Measurements from ENCODE around the gene VGLL3.

VGLL3 gene

GRCh38 chr3:86989611-86990010 lies 1.3 kb downstream of the VGLL3 start:
- TF ChIP-seq CTCF (IDR thresholded peaks at IDR 0.05; ENCODE audit: poor library complexity, severe bottlenecking) = no peak
- H3K4me3 ChIP-seq (ENCODE audit: severe bottlenecking) = no peak overlapping the region
- no peak overlapping the region for H3K27ac ChIP-seq (ENCODE audit: poor library complexity, severe bottlenecking)
- H3K27me3 ChIP-seq (ENCODE audit: insufficient read depth, poor library complexity, severe bottlenecking) = no peaks in the 10 kb centered on the region
- no peak for ATAC-seq (ENCODE audit: low read depth)
- peaks cover 29% of the 10 kb centered on the region for H3K4me1 ChIP-seq (ENCODE audit: insufficient read depth, poor library complexity, severe bottlenecking)
- no peaks in the 10 kb centered on the region for H3K9me3 ChIP-seq (ENCODE audit: severe bottlenecking)
- no peak for DNase-seq (ENCODE audit: low spot score)
- H3K36me3 ChIP-seq (ENCODE audit: low read depth) = no peaks in the 10 kb centered on the region

DNA sequence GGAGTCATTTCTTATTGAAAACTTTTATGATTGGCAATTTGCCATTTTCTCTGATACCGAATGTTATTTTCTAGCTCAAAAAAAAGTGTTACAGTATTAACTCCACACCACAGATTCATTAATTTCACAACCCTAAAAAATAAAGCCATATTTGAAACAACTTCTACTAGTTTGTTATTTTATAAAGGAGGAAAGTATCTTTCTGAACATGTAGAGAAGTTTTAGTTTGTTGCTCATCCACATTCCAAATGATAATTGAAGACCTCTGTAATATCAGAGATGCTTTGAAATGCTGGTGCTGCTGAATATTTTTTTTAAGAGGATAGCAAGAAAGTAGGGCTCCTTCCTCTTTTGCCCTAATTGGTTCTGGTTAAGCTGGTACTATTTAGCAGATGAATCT lies 1.9 kb downstream of the VGLL3 start:
- DNase-seq (ENCODE audit: low spot score) (no peak), ATAC-seq (ENCODE audit: low read depth) (no peak)
- Histone ChIP-seq H3K36me3 (ENCODE audit: low read depth) (no peaks in the 10 kb centered on the region), H3K4me3 (ENCODE audit: severe bottlenecking) (no peak overlapping the region), H3K27me3 (ENCODE audit: insufficient read depth, poor library complexity, severe bottlenecking) (no peaks in the 10 kb centered on the region), H3K27ac (ENCODE audit: poor library complexity, severe bottlenecking) (no peak overlapping the region), H3K9me3 (ENCODE audit: severe bottlenecking) (no peaks in the 10 kb centered on the region), H3K4me1 (ENCODE audit: insufficient read depth, poor library complexity, severe bottlenecking) (peaks cover 29% of the 10 kb centered on the region)
- no peak for TF ChIP-seq CTCF (IDR thresholded peaks at IDR 0.05; ENCODE audit: poor library complexity, severe bottlenecking)

DNA sequence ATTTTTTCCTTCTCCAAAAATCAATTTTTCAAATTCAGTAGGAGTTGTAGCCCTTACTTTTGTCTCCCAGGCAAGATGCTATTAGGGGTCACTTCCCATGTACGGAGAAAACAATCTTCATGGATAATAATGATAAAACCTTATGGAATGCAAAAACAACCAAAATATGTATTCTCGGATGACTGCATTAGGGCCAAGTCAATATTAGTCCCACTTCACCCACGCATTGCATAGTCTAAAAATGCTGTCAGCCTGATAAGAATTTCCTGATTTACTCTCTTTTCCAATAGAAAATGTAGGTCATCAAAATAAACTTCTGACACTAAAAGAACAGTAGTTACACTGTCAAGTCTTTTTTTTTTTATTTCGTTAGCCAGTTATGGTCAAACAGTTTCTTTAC lies 2.7 kb downstream of the VGLL3 start:
- H3K4me3 ChIP-seq (ENCODE audit: severe bottlenecking) = no peak overlapping the region

GRCh38 chr3:86987421-86987715 lies 3.6 kb downstream of the VGLL3 start:
- ATAC-seq (ENCODE audit: low read depth) = no peak
- DNase-seq (ENCODE audit: low spot score) = no peak
- H3K27ac ChIP-seq (ENCODE audit: poor library complexity, severe bottlenecking) = no peak overlapping the region
- no peaks in the 10 kb centered on the region for H3K9me3 ChIP-seq (ENCODE audit: severe bottlenecking)
- H3K36me3 ChIP-seq (ENCODE audit: low read depth) = no peaks in the 10 kb centered on the region
- no peak for TF ChIP-seq CTCF (IDR thresholded peaks at IDR 0.05; ENCODE audit: poor library complexity, severe bottlenecking)
- H3K27me3 ChIP-seq (ENCODE audit: insufficient read depth, poor library complexity, severe bottlenecking) = no peaks in the 10 kb centered on the region
- H3K4me3 ChIP-seq (ENCODE audit: severe bottlenecking) = no peak overlapping the region
- peaks cover 29% of the 10 kb centered on the region for H3K4me1 ChIP-seq (ENCODE audit: insufficient read depth, poor library complexity, severe bottlenecking)

More for the DNA sequence above, 2.7 kb downstream of the VGLL3 start:
- Histone ChIP-seq H3K36me3 (ENCODE audit: low read depth) (no peaks in the 10 kb centered on the region), H3K27me3 (ENCODE audit: insufficient read depth, poor library complexity, severe bottlenecking) (no peaks in the 10 kb centered on the region), H3K9me3 (ENCODE audit: severe bottlenecking) (no peaks in the 10 kb centered on the region), H3K4me1 (ENCODE audit: insufficient read depth, poor library complexity, severe bottlenecking) (peaks cover 29% of the 10 kb centered on the region), H3K27ac (ENCODE audit: poor library complexity, severe bottlenecking) (no peak overlapping the region)
- DNase-seq (ENCODE audit: low spot score) (no peak), ATAC-seq (ENCODE audit: low read depth) (peak; percentile 43)
- TF ChIP-seq CTCF (IDR thresholded peaks at IDR 0.05; ENCODE audit: poor library complexity, severe bottlenecking) = no peak

DNA sequence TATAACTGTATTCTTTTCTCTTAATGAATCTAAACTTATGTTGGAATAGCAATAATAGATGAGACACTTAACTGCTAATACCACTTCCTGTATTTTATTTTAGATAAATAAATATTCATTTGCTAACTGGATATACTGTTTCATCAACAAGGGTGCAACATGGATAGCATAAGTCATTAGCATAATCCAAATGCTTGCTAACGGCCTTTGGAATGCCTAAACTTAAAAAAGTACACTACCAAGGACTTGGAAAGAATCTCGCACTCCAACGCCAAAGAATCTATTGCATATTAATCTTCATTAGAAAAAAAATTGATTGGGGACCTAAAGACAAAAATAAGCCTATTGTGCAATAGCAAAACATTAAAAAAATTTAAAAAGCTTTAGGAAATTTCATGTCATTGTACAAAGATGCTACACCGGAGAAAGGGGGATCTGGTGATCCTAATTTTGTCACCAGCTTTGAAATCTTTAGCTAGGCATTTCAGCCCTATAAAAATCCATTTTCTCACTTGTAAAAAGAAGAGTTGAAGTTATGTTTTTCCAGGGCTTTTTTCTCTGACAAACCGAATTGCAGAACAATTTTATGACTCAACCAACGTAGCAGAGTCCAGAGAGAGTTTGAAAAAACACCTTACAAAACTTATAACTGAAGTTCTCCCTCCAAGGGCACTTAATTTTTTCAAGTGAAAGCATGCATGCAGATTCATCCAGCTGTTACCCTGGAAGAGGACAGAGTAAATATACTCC lies 4.1 kb downstream of the VGLL3 start:
- DNase-seq (ENCODE audit: low spot score) = no peak
- Histone ChIP-seq H3K4me1 (ENCODE audit: insufficient read depth, poor library complexity, severe bottlenecking) (peaks cover 24% of the 10 kb centered on the region), H3K4me3 (ENCODE audit: severe bottlenecking) (no peak overlapping the region)

More for the DNA sequence above, 4.1 kb downstream of the VGLL3 start:
- Histone ChIP-seq H3K27ac (ENCODE audit: poor library complexity, severe bottlenecking) (no peak overlapping the region), H3K27me3 (ENCODE audit: insufficient read depth, poor library complexity, severe bottlenecking) (no peaks in the 10 kb centered on the region), H3K36me3 (ENCODE audit: low read depth) (no peaks in the 10 kb centered on the region), H3K9me3 (ENCODE audit: severe bottlenecking) (no peaks in the 10 kb centered on the region)
- TF ChIP-seq CTCF (IDR thresholded peaks at IDR 0.05; ENCODE audit: poor library complexity, severe bottlenecking) = no peak
- no peak for ATAC-seq (ENCODE audit: low read depth)

Measured in RWPE2 (cell line).